HepG2 (cell line): Measurements from ENCODE around the gene GCN1. TPM values are rescaled to one million over a fixed set of nuclear protein-coding genes. Genes with fewer than 3 reads are reported as not detected.

Experiments used
- ATAC-seq: fragments of 200-7000 bp; cut with Tn5 transposase; 3 replicates; pipeline ENCODE4 v1.9.1; 2020; ENCODE audit warnings: mild to moderate bottlenecking, moderate library complexity
- BruUV-seq: library from RNA; stranded (reverse); fragments of 400-500 nt; replicated peaks from 2 replicates; lab custom pipeline; 2021; lab: Mats Ljungman, UMichigan
- CTCF ChIA-PET: fragments of 300-600 bp; formaldehyde crosslinking; extraction: SDS; loops from one replicate; lab custom pipeline; 2021; ENCODE audit warnings: low total read pairs, inconsistent platforms, low intra/inter-chr PET ratio; lab: Yijun Ruan, JAX
- POLR2A ChIA-PET: fragments of 350-600 bp; sonication (Branson Sonifier 250); formaldehyde crosslinking; loops from one replicate; lab custom pipeline; 2020; ENCODE audit warnings: antibody characterized with exemption, inconsistent platforms; lab: Yijun Ruan, JAX
- DNase-seq: peaks from one replicate; pipeline ENCODE4 v3.0.0-alpha.2; 2015; ENCODE audit warnings: low spot score
- FAIRE-seq: peaks from 3 replicates; lab custom pipeline; 2011; peaks lifted over from hg19 to GRCh38; lab: Jason Lieb, UNC
- H2AFZ ChIP-seq: one replicate; pipeline ENCODE4 v1.6.1; 2011; ENCODE audit warnings: low read length, inconsistent platforms
- H3K27ac ChIP-seq: fragments of 300-600 bp; 3 replicates; pipeline ENCODE4 v1.8.0; 2011; ENCODE audit warnings: mixed run types, mild to moderate bottlenecking, mixed read lengths, low read length, inconsistent platforms; ENCODE audit not compliant: insufficient read depth; ENCODE audit errors: extremely low read length
- H3K27me3 ChIP-seq, 2 experiments: fragments of 200-600 bp in 1 of 2; 2 replicates in 1 of 2; 3 replicates in 1 of 2; pipeline versions ENCODE4 v1.6.0 to v1.8.0; 2011; ENCODE audit warnings: low read length in 2 of 2, mild to moderate bottlenecking in 2 of 2, moderate library complexity in 2 of 2, inconsistent platforms in 1 of 2; ENCODE audit not compliant: insufficient read depth in 2 of 2, control insufficient read depth in 1 of 2
- H3K36me3 ChIP-seq, 2 experiments: fragments of 200-600 bp in 1 of 2; replicated peaks in 1 of 2; 2 replicates in 1 of 2; 3 replicates in 1 of 2; pipeline versions ENCODE4 v1.5.1 to v1.8.0; 2011; ENCODE audit warnings: low read length in 2 of 2, inconsistent platforms in 1 of 2; ENCODE audit not compliant: insufficient read depth in 2 of 2, control insufficient read depth in 1 of 2
- H3K4me1 ChIP-seq: 2 replicates; pipeline ENCODE4 v1.5.1; 2012; ENCODE audit warnings: low read length, inconsistent platforms; ENCODE audit not compliant: insufficient read depth
- H3K4me2 ChIP-seq: 2 replicates; pipeline ENCODE4 v1.6.0; 2011; ENCODE audit warnings: low read depth, low read length, inconsistent platforms
- H3K4me3 ChIP-seq, 3 experiments: fragments of 200-600 bp in 1 of 3; sonication (generic), shearing (Covaris generic) in 1 of 3; replicated peaks in 1 of 3; 2 replicates each; pipeline ENCODE4 v1.5.1; 2011 to 2016; ENCODE audit warnings: low read length in 3 of 3, inconsistent platforms in 2 of 3, low read depth in 2 of 3, mild to moderate bottlenecking in 2 of 3, control low read depth in 1 of 3, mixed read lengths in 1 of 3; ENCODE audit not compliant: insufficient read depth in 1 of 3
- H3K79me2 ChIP-seq: one replicate; pipeline ENCODE4 v1.6.1; 2011; ENCODE audit warnings: low read length, inconsistent platforms; ENCODE audit not compliant: insufficient read depth
- H3K9ac ChIP-seq: 2 replicates; pipeline ENCODE4 v1.6.0; 2011; ENCODE audit warnings: mild to moderate bottlenecking, low read depth, low read length, inconsistent platforms; ENCODE audit not compliant: insufficient read depth
- H3K9me3 ChIP-seq: 2 replicates; pipeline ENCODE4 v1.5.1; 2012; ENCODE audit warnings: mild to moderate bottlenecking, low read length
- H4K20me1 ChIP-seq: 2 replicates; pipeline ENCODE4 v1.6.0; 2011; ENCODE audit warnings: inconsistent platforms, mild to moderate bottlenecking, low read length, moderate library complexity; ENCODE audit not compliant: insufficient read depth
- AFF4 ChIP-seq: sonication (generic); formaldehyde crosslinking; IDR thresholded peaks from 2 replicates; pipeline ENCODE4 v1.4.0; 2020; ENCODE audit warnings: missing genetic modification reagents
- ATF1 ChIP-seq: IDR thresholded peaks from 2 replicates; pipeline ENCODE4 v1.6.1; 2016; ENCODE audit warnings: mild to moderate bottlenecking, control low read depth
- BHLHE40 ChIP-seq: IDR thresholded peaks from 2 replicates; pipeline ENCODE4 v1.6.1; 2011; ENCODE audit warnings: low read length, improper control_type of control experiment
- HOXA5 ChIP-seq: sonication (generic); formaldehyde crosslinking; IDR thresholded peaks from 2 replicates; pipeline ENCODE4 v1.4.0; 2020; ENCODE audit warnings: missing genetic modification reagents
- MTERF4 ChIP-seq: sonication (generic); formaldehyde crosslinking; IDR thresholded peaks from 2 replicates; pipeline ENCODE4 v1.8.0; 2023; ENCODE audit warnings: mild to moderate bottlenecking, missing genetic modification reagents
- RARG ChIP-seq: sonication (generic); formaldehyde crosslinking; IDR thresholded peaks from 2 replicates; pipeline ENCODE4 v1.4.0; 2020; ENCODE audit warnings: low read depth, mild to moderate bottlenecking, missing genetic modification reagents
- ZNF768 ChIP-seq: sonication (generic); formaldehyde crosslinking; IDR thresholded peaks from 2 replicates; pipeline ENCODE4 v1.4.0; 2020; ENCODE audit warnings: missing genetic modification reagents
- WGBS: methylation state at CpG from one replicate; pipeline ENCODE4 v1.1.6; 2017; ENCODE audit warnings: low lambda C conversion rate; 5-methylcytosine and 5-hydroxymethylcytosine counted together
- in situ Hi-C: cut with HindIII; loops from 2 replicates; pipeline ENCODE4 v1.10.0; 2017; ENCODE audit warnings: low pct_unique_long_range_greater_than_20kb; ENCODE audit not compliant: extremely low pct_ligation_motif_present
- intact Hi-C: fragments of 100-400 bp; cut with micrococcal nuclease; formaldehyde crosslinking; loops from one replicate; pipeline ENCODE4 v1.10.0; 2022; ENCODE audit not compliant: unreplicated experiment
- polyA plus RNA-seq, 8 experiments: library from polyadenylated mRNA; depleted of rRNA in 3 of 8; stranded (reverse) in 7 of 8; unstranded in 1 of 8; fragments of >200 nt; fragmentation: Illumina TruSeq in 4 of 8; extraction: Trizol in 4 of 8; gene quantifications; 2 replicates each; pipeline versions ENCODE4 v1.2.1 to v1.2.3, GENCODE V29; 2011 to 2016; ENCODE audit warnings: low read depth in 4 of 8, missing spikeins in 1 of 8, mixed read lengths in 1 of 8; ENCODE audit not compliant: insufficient read depth in 1 of 8
- total RNA-seq, 5 experiments: library from RNA; depleted of rRNA; stranded (reverse); fragments of >200 nt; fragmentation: Illumina TruSeq; extraction: Trizol; gene quantifications; 2 replicates each; pipeline ENCODE4 v1.2.3, GENCODE V29; 2016; ENCODE audit warnings: low read depth in 1 of 5

GCN1 gene
- total and polyA plus RNA-seq, 2 of the 13 experiments (the other 11 are each of a cell fraction or from before 2014, with no cell fraction given), result 58.2 to 83.0 TPM

GRCh38 chr12:120103371-120103770, 91.1 kb downstream of the GCN1 start (continued):
- no peak for TF ChIP-seq HOXA5 (CRISPR knock-in tag)
- TF ChIP-seq BHLHE40, result no peak
- no peak for TF ChIP-seq AFF4 (CRISPR knock-in tag)
- no peak for TF ChIP-seq RARG (CRISPR knock-in tag)

DNA sequence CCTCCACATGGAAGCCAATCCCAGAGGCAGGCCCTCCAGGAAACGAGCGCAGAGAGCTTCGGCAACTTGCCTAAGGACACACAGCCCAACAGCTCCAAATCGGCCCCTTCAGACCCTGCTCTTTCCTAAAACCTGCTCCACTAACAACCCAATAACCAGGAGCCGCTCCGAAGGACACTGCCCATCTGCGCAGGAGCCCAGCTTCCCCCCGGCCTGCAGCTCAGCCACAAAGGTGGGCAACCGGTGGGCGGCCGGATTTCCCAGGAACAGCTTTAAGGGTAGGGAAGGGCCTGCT, 91.5 kb downstream of the GCN1 start:
- Histone ChIP-seq H3K4me3 (no peak overlapping the region), H3K27me3 (no peaks in the 10 kb centered on the region), H3K27ac (no peak overlapping the region), H3K79me2 (peaks cover 28% of the 10 kb centered on the region), H4K20me1 (peaks cover 12% of the 10 kb centered on the region; the same call in 1 of the 2 replicates), H3K36me3 (peaks cover 25 to 61% of the 10 kb centered on the region in 2 experiments; a peak in 4 of 5 replicates), H3K4me2 (no peak overlapping the region), H2AFZ (no peak overlapping the region), H3K9ac (no peak overlapping the region), H3K9me3 (no peaks in the 10 kb centered on the region), H3K4me1 (no peaks in the 10 kb centered on the region)
- 100% methylated on average over 4 of the region's 11 CpGs for WGBS
- peak; percentile 73; the same call in 1 of the 2 replicates for TF ChIP-seq ZNF768 (CRISPR knock-in tag)
- TF ChIP-seq ATF1 (CRISPR knock-in tag), result no peak
- TF ChIP-seq MTERF4 (CRISPR knock-in tag), result no peak
- no peak for DNase-seq
- intact Hi-C loops, result no loop called here
- in situ Hi-C loops, result no loop called here
- FAIRE-seq, result no peak
- CTCF ChIA-PET, result no interaction called here
- POLR2A ChIA-PET, result no interaction called here
- no peak for ATAC-seq
- no TSS peak for BruUV-seq
